H9 (cell line): ENCODE measurements around the gene CUL4A. TPM values are rescaled to one million over a fixed set of nuclear protein-coding genes. Genes with fewer than 3 reads are reported as not detected.

ENCODE experiments used
- DNase-seq: peaks from one replicate; pipeline ENCODE4 v3.0.0-alpha.2; 2017
- H2AFZ ChIP-seq: one replicate; pipeline ENCODE4 v1.6.1; 2013; ENCODE audit warnings: mild to moderate bottlenecking, low read length, control low read depth, moderate library complexity
- H2AK5ac ChIP-seq: 2 replicates; pipeline ENCODE4 v1.6.1; 2013; ENCODE audit warnings: low read length, control low read depth, mixed read lengths; ENCODE audit not compliant: insufficient read length
- H2BK120ac ChIP-seq: one replicate; pipeline ENCODE4 v1.6.1; 2013; ENCODE audit warnings: low read depth, mild to moderate bottlenecking, low read length, control low read depth, inconsistent platforms; ENCODE audit not compliant: poor library complexity, severe bottlenecking
- H2BK12ac ChIP-seq: 2 replicates; pipeline ENCODE4 v1.6.1; 2013; ENCODE audit warnings: low read length, control low read depth, mixed read lengths, low read depth; ENCODE audit not compliant: insufficient read length
- H2BK15ac ChIP-seq: 2 replicates; pipeline ENCODE4 v1.6.1; 2013; ENCODE audit warnings: low read depth, low read length, control low read depth
- H2BK20ac ChIP-seq: one replicate; pipeline ENCODE4 v1.6.1; 2013; ENCODE audit warnings: low read depth, mild to moderate bottlenecking, low read length, control low read depth, inconsistent platforms; ENCODE audit not compliant: poor library complexity, severe bottlenecking
- H2BK5ac ChIP-seq: 2 replicates; pipeline ENCODE4 v1.6.1; 2013; ENCODE audit warnings: low read length, control low read depth, mixed read lengths; ENCODE audit not compliant: insufficient read length
- H3K14ac ChIP-seq: 2 replicates; pipeline ENCODE4 v1.6.1; 2013; ENCODE audit warnings: low read length, control low read depth; ENCODE audit not compliant: insufficient read depth
- H3K18ac ChIP-seq: 2 replicates; pipeline ENCODE4 v1.6.1; 2013; ENCODE audit warnings: low read depth, mild to moderate bottlenecking, mixed read lengths, low read length, control low read depth; ENCODE audit not compliant: insufficient read length
- H3K23ac ChIP-seq: 2 replicates; pipeline ENCODE4 v1.6.1; 2013; ENCODE audit warnings: low read length, control low read depth, mixed read lengths, low read depth; ENCODE audit not compliant: insufficient read length
- H3K23me2 ChIP-seq: 2 replicates; pipeline ENCODE4 v1.6.1; 2013; ENCODE audit warnings: low read depth, mild to moderate bottlenecking, mixed read lengths, low read length, control low read depth; ENCODE audit not compliant: insufficient read length, poor library complexity, severe bottlenecking
- H3K27ac ChIP-seq: 2 replicates; pipeline ENCODE4 v1.5.1; 2013; ENCODE audit warnings: low read length, control low read depth, mixed read lengths, low read depth; ENCODE audit not compliant: insufficient read length
- H3K27me3 ChIP-seq: 2 replicates; pipeline ENCODE4 v1.6.1; 2013; ENCODE audit warnings: low read length, control low read depth, inconsistent platforms; ENCODE audit not compliant: insufficient read depth
- H3K4ac ChIP-seq: 2 replicates; pipeline ENCODE4 v1.6.1; 2013; ENCODE audit warnings: low read depth, mild to moderate bottlenecking, control low read depth, inconsistent platforms, low read length, moderate library complexity
- H3K4me1 ChIP-seq: 2 replicates; pipeline ENCODE4 v1.6.1; 2013; ENCODE audit warnings: low read length, control low read depth, inconsistent platforms; ENCODE audit not compliant: insufficient read depth
- H3K4me2 ChIP-seq: 2 replicates; pipeline ENCODE4 v1.6.1; 2013; ENCODE audit warnings: low read length, control low read depth, mixed read lengths; ENCODE audit not compliant: insufficient read length, insufficient read depth
- H3K56ac ChIP-seq: 2 replicates; pipeline ENCODE4 v1.6.1; 2013; ENCODE audit warnings: low read depth, mild to moderate bottlenecking, mixed read lengths, low read length, control low read depth; ENCODE audit not compliant: insufficient read length
- H3K79me1 ChIP-seq: 2 replicates; pipeline ENCODE4 v1.6.1; 2013; ENCODE audit warnings: low read depth, mild to moderate bottlenecking, moderate library complexity, low read length, control low read depth, inconsistent platforms; ENCODE audit not compliant: insufficient read depth, poor library complexity, severe bottlenecking
- H3K79me2 ChIP-seq: 2 replicates; pipeline ENCODE4 v1.6.1; 2013; ENCODE audit warnings: low read length, control low read depth, inconsistent platforms; ENCODE audit not compliant: insufficient read depth
- H3K9ac ChIP-seq: 2 replicates; pipeline ENCODE4 v1.6.1; 2013; ENCODE audit warnings: low read length, control low read depth, mixed read lengths; ENCODE audit not compliant: insufficient read length; ENCODE audit errors: extremely low read depth
- H3K9me3 ChIP-seq: one replicate; pipeline ENCODE4 v1.6.1; 2013; ENCODE audit warnings: low read depth, low read length, inconsistent platforms; ENCODE audit not compliant: control insufficient read depth
- H3T11ph ChIP-seq: one replicate; pipeline ENCODE4 v1.6.1; 2013; ENCODE audit warnings: mild to moderate bottlenecking, low read length, control low read depth, inconsistent platforms
- H4K20me1 ChIP-seq: one replicate; pipeline ENCODE4 v1.6.1; 2013; ENCODE audit not compliant: control insufficient read depth, insufficient read length, insufficient read depth
- H4K5ac ChIP-seq: 2 replicates; pipeline ENCODE4 v1.6.1; 2013; ENCODE audit warnings: low read depth, mild to moderate bottlenecking, mixed read lengths, low read length, control low read depth; ENCODE audit not compliant: insufficient read length
- H4K8ac ChIP-seq: replicated peaks from 2 replicates; pipeline ENCODE4 v1.6.1; 2013; ENCODE audit warnings: low read length, control low read depth, mixed read lengths, low read depth; ENCODE audit not compliant: insufficient read length
- H4K91ac ChIP-seq: 2 replicates; pipeline ENCODE4 v1.6.1; 2013; ENCODE audit warnings: low read depth, mild to moderate bottlenecking, moderate library complexity, mixed read lengths, low read length, control low read depth; ENCODE audit not compliant: insufficient read length
- H3K27ac Mint-ChIP-seq, 3 experiments: 2 replicates in 2 of 3; 3 replicates in 1 of 3; pipeline ENCODE4 v1.8.0; 2020 to 2021; ENCODE audit warnings: mixed read lengths in 3 of 3, mild to moderate bottlenecking in 1 of 3, moderate library complexity in 1 of 3
- H3K27me3 Mint-ChIP-seq: 2 replicates; pipeline ENCODE4 v1.8.0; 2021; ENCODE audit warnings: low read depth, mild to moderate bottlenecking, moderate library complexity, mixed read lengths
- H3K36me3 Mint-ChIP-seq, 3 experiments: 2 replicates in 2 of 3; 3 replicates in 1 of 3; pipeline ENCODE4 v1.8.0; 2020 to 2021; ENCODE audit warnings: low read depth in 3 of 3, mixed read lengths in 3 of 3; ENCODE audit not compliant: insufficient read depth in 1 of 3
- H3K4me1 Mint-ChIP-seq, 2 experiments: 2 replicates each; pipeline ENCODE4 v1.8.0; 2020; ENCODE audit warnings: mixed read lengths in 2 of 2
- H3K4me3 Mint-ChIP-seq, 2 experiments: 2 replicates in 1 of 2; 3 replicates in 1 of 2; pipeline ENCODE4 v1.8.0; 2020 to 2021; ENCODE audit warnings: mild to moderate bottlenecking in 2 of 2, mixed read lengths in 2 of 2, moderate library complexity in 1 of 2
- H3K9me3 Mint-ChIP-seq, 2 experiments: 2 replicates in 1 of 2; 3 replicates in 1 of 2; pipeline ENCODE4 v1.8.0; 2020; ENCODE audit warnings: mild to moderate bottlenecking in 2 of 2, mixed read lengths in 2 of 2, moderate library complexity in 1 of 2
- CTCF ChIP-seq: fragments of 200-600 bp; sonication (generic); conservative IDR thresholded peaks from 3 replicates; pipeline ENCODE4 v1.8.0; 2021; ENCODE audit warnings: antibody characterized with exemption, mild to moderate bottlenecking
- WGBS: extraction: QIAGEN DNeasy Blood & Tissue Kit; methylation state at CpG from one replicate; pipeline ENCODE4 v1.1.7; 2013; ENCODE audit warnings: missing lambda C conversion rate, low lambda C conversion rate, mixed read lengths; ENCODE audit not compliant: insufficient read length; ENCODE audit errors: extremely low coverage; 5-methylcytosine and 5-hydroxymethylcytosine counted together
- total RNA-seq: library from RNA; stranded (reverse); gene quantifications from 2 replicates; pipeline ENCODE4 v1.2.1, GENCODE V29; 2021

The CUL4A gene
- total RNA-seq, 1 experiment from 2014 or later, result 97.9 TPM

- Mint-ChIP-seq H3K27me3 (peaks cover 3% of the 10 kb centered on the region; the same call in 1 of the 2 replicates), H3K27ac (no peak overlapping the region), H3K9me3 (no peaks in the 10 kb centered on the region; a peak in 1 of 5 replicates), H3K36me3 (peaks cover 0 to 23% (median 2%) of the 10 kb centered on the region in 3 experiments; a peak in 3 of 7 replicates), H3K4me3 (no peak overlapping the region), H3K4me1 (peaks cover 0 to 8% of the 10 kb centered on the region in 2 experiments; a peak in 1 of 4 replicates)
- no peaks in the 10 kb centered on the region for H3K27me3 ChIP-seq
- no peak overlapping the region for H2BK20ac ChIP-seq
- H2BK15ac ChIP-seq, result no peak overlapping the region
- H4K5ac ChIP-seq, result no peak overlapping the region
- no peak overlapping the region for H3T11ph ChIP-seq
- no peak overlapping the region for H3K9ac ChIP-seq
- no peak overlapping the region for H3K4ac ChIP-seq
- H3K79me2 ChIP-seq, result no peaks in the 10 kb centered on the region
- H2BK12ac ChIP-seq, result no peak overlapping the region
- no peaks in the 10 kb centered on the region for H3K23me2 ChIP-seq
- H2AK5ac ChIP-seq, result no peak overlapping the region
- no peak overlapping the region for H2AFZ ChIP-seq
- no peak overlapping the region for H2BK5ac ChIP-seq
- H4K20me1 ChIP-seq, result no peaks in the 10 kb centered on the region
- no CpG with 5 or more reads among the region's 2 CpGs for WGBS
- no peak overlapping the region for H3K23ac ChIP-seq
- no peaks in the 10 kb centered on the region for H3K4me1 ChIP-seq
- H3K18ac ChIP-seq, result no peak overlapping the region
- H3K4me2 ChIP-seq, result no peak overlapping the region
- H2BK120ac ChIP-seq, result no peak overlapping the region
- TF ChIP-seq CTCF, result no peak
- no peak overlapping the region for H4K8ac ChIP-seq
- H3K27ac ChIP-seq, result no peak overlapping the region
- no peak overlapping the region for H4K91ac ChIP-seq
- H3K79me1 ChIP-seq, result no peaks in the 10 kb centered on the region
- no peaks in the 10 kb centered on the region for H3K9me3 ChIP-seq
- H3K56ac ChIP-seq, result no peak overlapping the region
- no peak for DNase-seq
- no peak overlapping the region for H3K14ac ChIP-seq
Observed at GRCh38 chr13:113272031-113272430, 62.6 kb downstream of the CUL4A start.
